ENCODE results near the gene MEGF11.

MEGF11 gene

DNA sequence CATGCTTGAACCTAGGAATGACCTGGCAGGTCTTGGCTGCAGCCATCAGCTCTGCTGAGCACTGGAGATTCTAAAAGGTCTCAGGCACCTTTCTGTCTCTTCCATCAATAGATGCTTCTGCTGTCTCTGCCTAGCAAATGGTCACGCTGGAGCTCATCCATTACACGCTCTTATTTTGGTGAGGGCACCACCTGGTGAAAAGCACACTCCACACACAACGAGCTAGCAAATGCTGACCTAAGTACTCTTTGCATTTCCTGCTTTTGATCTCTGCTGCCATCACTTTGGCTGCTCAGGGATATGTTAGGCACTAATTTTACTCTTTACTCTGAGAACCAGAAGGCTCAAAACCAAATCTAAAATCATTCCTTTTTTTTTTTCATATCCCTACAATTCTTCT is 293.0 kb downstream of the MEGF11 start:
- no peak for DNase-seq

GRCh38 chr15:65958835-65959234 is 294.7 kb downstream of the MEGF11 start:
- no peak for DNase-seq

DNA sequence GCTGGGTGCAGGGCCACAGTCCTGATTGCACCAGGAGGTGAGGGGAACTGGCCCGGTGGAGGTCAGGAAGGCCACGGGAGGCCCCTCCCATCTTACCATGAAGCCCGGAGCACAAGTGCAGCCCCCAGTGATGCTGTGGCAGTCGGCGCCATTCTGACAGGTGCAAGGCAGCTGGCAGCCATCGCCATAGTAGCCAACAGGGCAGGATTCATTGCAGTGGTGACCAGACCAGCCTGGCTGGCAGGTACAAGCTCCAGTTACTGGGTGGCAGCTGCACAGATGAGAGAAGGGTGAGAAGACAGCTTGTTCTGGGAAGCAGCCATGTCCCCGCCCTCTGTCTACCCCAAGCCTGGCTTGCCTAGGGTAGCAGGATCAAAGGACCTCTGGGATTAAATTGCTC is 296.1 kb downstream of the MEGF11 start:
- no peak for DNase-seq

GRCh38 chr15:65956899-65957298 is 296.7 kb downstream of the MEGF11 start:
- no peak for DNase-seq

- DNase-seq: no peak
Measured at GRCh38 chr15:65956307-65956706, 297.2 kb downstream of the MEGF11 start.

- peak; percentile 19 for DNase-seq
Measured at GRCh38 chr15:65954289-65954741, 299.2 kb downstream of the MEGF11 start.

GRCh38 chr15:65953622-65954021 is 299.9 kb downstream of the MEGF11 start:
- DNase-seq: no peak

- DNase-seq: peak; percentile 41
Measured at GRCh38 chr15:65952391-65953053, 301.0 kb downstream of the MEGF11 start.

- DNase-seq: no peak
Measured at GRCh38 chr15:65951007-65951406, 302.5 kb downstream of the MEGF11 start.

DNA sequence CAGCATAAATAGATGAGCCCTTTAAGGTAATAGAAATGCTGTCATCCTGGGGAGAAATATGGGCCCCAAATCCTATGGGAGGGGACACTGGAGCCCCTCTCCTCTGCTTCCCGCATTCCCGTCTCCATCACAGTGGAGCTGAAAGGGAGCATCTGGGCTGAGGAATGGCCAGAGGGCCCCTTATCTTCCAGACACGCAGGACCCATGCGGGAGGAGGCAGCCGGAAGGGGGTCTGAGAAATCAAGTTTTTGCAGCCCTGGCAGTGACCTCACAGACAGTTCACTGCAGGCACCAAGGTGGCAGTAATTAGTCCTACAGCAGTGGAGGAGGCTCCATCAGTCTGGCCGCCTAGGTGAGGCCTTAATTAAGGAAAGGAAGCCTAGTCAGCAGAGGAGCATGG is 304.1 kb downstream of the MEGF11 start:
- DNase-seq: no peak

- DNase-seq: no peak
Measured at GRCh38 chr15:65949011-65949410, 304.5 kb downstream of the MEGF11 start.

DNA sequence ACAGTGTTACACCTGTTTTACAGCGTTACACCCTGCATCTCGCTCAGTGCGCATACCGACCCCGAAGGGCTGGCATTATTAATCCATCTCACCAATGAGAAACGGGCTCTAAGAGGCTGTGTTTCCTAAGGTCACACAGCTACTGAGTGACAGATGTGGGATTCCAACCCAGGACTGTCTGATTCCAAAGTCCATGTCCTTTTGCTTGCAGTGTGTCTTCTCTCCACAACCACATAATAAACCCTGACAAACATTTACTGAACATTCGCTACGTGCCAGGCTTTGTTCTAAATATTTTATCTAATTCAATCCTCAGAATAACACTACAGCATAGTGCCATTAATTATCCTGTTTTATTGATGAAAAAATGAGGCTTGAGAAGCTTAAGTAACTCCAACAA is 305.2 kb downstream of the MEGF11 start:
- no peak for DNase-seq

GRCh38 chr15:65947041-65947440 is 306.5 kb downstream of the MEGF11 start:
- DNase-seq: peak; percentile 24

DNA sequence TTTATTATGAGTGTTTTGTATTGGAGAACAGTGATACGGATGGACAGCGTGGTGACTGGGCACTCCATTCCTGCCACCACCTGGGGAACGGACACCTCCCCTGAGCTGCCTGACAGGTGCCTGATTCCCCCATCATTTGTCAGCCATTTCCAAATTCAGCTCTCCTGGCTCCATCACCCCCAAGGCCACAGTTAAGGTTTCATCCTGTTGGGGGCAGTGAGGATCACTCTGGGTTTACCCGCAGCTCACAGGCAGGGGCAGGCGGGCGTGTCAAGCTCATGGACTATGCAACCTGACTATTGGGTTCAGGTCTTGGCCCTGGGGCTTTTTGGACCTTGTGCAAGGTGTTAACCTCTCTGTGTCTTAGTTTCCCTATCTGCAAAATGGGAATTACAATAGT is 307.9 kb downstream of the MEGF11 start:
- no peak for DNase-seq

DNA sequence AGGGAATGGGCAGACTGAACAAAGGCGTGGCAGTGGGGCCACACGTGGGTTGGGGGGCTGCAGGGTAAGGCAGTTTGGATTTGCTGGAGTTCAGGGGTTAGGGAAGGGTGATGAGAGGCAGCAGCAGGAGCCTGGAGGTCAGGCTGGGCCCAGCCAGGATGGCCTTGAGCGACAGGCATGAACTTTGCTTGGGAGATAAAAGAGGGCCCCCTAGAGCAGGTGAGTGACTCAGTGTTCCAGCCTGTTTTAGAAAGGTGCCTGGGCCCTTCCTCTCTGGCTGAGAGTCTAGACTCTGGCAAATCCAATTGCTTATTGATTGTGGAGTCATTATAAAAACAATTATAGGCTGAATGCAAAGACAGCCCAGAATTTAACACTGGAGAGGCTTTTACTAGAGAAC is 309.1 kb downstream of the MEGF11 start:
- DNase-seq: no peak

GRCh38 chr15:65942436-65942835 is 311.1 kb downstream of the MEGF11 start:
- peak; percentile 15 for DNase-seq

DNA sequence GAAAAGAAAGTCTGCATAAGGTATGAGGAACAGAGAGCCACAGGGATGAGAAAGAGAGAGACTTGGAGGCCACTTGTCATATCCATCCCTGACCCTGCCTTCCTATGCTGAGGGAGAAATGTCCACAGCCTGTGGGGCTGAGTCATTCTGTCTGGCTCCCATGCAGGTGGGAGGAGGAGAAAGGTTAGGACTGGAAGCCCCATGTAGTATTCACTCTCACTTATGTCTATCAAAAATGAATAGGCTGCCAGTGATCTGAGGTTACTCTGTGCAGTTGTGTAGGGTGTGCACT is 313.0 kb downstream of the MEGF11 start:
- no peak for DNase-seq

DNA sequence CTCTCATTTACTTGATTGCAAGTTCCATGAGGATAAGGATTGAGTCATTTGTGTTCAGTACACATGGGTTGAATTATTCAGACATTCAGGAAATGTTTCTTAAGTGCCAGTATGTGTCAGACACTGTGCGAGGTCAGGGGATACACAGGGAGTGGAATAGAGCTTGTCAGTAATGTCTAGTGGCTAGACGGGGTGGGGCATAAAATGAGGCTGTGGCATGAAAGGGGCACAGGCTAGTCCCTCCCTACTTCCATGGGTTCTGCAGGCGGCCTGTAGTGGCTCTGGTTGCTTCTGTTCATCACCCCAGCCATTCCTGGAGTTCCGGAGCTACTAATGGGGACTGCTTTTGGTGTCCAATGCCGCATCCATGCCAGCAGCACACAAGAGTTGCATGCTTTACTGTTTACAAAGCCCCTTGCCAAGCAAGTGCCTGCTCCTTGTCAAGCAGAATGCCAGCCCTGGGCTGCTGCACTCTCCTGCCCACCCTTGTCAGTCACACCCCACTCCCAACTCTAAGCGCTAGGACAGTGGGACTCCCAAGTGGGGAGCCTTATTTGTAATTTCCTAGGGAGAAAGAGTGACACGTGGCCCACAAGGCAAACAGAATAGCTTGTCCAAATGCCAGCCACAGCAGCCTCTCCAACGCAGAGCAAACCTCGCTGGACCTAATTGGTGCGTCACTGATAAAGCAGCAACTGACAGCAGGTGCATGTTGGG is 313.5 kb downstream of the MEGF11 start:
- peak; percentile 92 for DNase-seq

- DNase-seq: no peak
Measured at GRCh38 chr15:65938604-65939003, 314.9 kb downstream of the MEGF11 start.

DNA sequence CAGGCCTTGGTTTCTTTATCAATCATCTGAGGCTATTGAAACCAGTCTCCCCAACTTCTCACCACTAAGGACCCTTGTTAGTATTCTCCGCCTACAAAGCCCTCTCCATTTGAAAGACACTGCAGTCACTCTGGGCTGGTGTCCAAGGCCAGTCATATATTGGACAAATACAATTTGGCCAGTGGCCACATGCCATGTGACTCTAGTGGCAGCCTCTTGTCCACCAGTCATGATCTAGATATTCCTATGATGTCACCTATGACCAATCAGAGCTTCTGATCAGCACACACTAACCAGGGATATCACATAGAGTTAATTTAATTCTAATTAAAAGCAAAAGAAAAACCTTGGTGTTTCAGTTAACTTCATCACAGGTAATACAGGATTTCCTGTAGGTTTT is 316.1 kb downstream of the MEGF11 start:
- no peak for DNase-seq

- no peak for DNase-seq
Measured at GRCh38 chr15:65937054-65937453, 316.5 kb downstream of the MEGF11 start.

GRCh38 chr15:65936282-65936681 is 317.3 kb downstream of the MEGF11 start:
- DNase-seq: no peak

GRCh38 chr15:65935391-65935790 is 318.2 kb downstream of the MEGF11 start:
- DNase-seq: no peak

GRCh38 chr15:65931221-65931620 is 322.3 kb downstream of the MEGF11 start:
- DNase-seq: no peak

GRCh38 chr15:65930134-65930533 is 323.4 kb downstream of the MEGF11 start:
- DNase-seq: no peak
